ENCODE data around the gene CHCHD6. TPM values are rescaled to one million over a fixed set of nuclear protein-coding genes. Genes with fewer than 3 reads are reported as not detected.

CHCHD6 gene
- total RNA-seq, 4 donors from 2014 or later = 2.0 to 11.5 (median 10.0) TPM

- no peak for TF ChIP-seq CTCF (IDR thresholded peaks at IDR 0.05; ENCODE audit: low read depth)
Observed at GRCh38 chr3:126746395-126747177, 42.5 kb downstream of the CHCHD6 start.

GRCh38 chr3:126747768-126748167 is 43.7 kb downstream of the CHCHD6 start:
- TF ChIP-seq CTCF (IDR thresholded peaks at IDR 0.05; ENCODE audit: low read depth) = no peak

- TF ChIP-seq CTCF (IDR thresholded peaks at IDR 0.05; ENCODE audit: low read depth) = no peak
Observed at GRCh38 chr3:126748701-126749546, 44.9 kb downstream of the CHCHD6 start.

GRCh38 chr3:126749547-126749875 is 45.5 kb downstream of the CHCHD6 start:
- TF ChIP-seq CTCF (IDR thresholded peaks at IDR 0.05; ENCODE audit: low read depth) = no peak

- no peak for TF ChIP-seq CTCF (IDR thresholded peaks at IDR 0.05; ENCODE audit: low read depth)
Observed at GRCh38 chr3:126749931-126750755, 46.1 kb downstream of the CHCHD6 start.

GRCh38 chr3:126750756-126751121 is 46.7 kb downstream of the CHCHD6 start:
- TF ChIP-seq CTCF (IDR thresholded peaks at IDR 0.05; ENCODE audit: low read depth) = no peak
